ENCODE results near the gene TUBG1. TPM values are rescaled to one million over a fixed set of nuclear protein-coding genes. Genes with fewer than 3 reads are reported as not detected.

The TUBG1 gene
- total and polyA plus RNA-seq, 9 of the 15 experiments (the other 6 are each of a cell fraction or from before 2014, with no cell fraction given): 33.1 to 147 (median 66.0) TPM

DNA sequence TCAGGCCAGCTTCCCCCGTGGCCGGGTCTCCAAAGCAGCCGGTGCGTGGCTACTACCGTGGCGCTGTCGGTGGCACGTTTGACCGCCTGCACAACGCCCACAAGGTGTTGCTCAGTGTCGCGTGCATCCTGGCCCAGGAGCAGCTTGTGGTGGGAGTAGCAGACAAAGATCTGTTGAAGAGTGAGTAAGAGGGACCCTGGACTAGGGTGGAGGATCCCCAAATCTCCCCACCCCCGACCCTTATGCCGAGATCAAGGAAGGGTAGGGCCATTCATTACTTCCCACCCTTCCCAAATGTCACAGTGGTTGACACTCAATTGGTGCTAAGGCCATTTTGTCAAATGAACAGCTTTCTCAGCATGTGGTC, 46.4 kb upstream of the TUBG1 start (continued):
- TF ChIP-seq, protein P1, sequence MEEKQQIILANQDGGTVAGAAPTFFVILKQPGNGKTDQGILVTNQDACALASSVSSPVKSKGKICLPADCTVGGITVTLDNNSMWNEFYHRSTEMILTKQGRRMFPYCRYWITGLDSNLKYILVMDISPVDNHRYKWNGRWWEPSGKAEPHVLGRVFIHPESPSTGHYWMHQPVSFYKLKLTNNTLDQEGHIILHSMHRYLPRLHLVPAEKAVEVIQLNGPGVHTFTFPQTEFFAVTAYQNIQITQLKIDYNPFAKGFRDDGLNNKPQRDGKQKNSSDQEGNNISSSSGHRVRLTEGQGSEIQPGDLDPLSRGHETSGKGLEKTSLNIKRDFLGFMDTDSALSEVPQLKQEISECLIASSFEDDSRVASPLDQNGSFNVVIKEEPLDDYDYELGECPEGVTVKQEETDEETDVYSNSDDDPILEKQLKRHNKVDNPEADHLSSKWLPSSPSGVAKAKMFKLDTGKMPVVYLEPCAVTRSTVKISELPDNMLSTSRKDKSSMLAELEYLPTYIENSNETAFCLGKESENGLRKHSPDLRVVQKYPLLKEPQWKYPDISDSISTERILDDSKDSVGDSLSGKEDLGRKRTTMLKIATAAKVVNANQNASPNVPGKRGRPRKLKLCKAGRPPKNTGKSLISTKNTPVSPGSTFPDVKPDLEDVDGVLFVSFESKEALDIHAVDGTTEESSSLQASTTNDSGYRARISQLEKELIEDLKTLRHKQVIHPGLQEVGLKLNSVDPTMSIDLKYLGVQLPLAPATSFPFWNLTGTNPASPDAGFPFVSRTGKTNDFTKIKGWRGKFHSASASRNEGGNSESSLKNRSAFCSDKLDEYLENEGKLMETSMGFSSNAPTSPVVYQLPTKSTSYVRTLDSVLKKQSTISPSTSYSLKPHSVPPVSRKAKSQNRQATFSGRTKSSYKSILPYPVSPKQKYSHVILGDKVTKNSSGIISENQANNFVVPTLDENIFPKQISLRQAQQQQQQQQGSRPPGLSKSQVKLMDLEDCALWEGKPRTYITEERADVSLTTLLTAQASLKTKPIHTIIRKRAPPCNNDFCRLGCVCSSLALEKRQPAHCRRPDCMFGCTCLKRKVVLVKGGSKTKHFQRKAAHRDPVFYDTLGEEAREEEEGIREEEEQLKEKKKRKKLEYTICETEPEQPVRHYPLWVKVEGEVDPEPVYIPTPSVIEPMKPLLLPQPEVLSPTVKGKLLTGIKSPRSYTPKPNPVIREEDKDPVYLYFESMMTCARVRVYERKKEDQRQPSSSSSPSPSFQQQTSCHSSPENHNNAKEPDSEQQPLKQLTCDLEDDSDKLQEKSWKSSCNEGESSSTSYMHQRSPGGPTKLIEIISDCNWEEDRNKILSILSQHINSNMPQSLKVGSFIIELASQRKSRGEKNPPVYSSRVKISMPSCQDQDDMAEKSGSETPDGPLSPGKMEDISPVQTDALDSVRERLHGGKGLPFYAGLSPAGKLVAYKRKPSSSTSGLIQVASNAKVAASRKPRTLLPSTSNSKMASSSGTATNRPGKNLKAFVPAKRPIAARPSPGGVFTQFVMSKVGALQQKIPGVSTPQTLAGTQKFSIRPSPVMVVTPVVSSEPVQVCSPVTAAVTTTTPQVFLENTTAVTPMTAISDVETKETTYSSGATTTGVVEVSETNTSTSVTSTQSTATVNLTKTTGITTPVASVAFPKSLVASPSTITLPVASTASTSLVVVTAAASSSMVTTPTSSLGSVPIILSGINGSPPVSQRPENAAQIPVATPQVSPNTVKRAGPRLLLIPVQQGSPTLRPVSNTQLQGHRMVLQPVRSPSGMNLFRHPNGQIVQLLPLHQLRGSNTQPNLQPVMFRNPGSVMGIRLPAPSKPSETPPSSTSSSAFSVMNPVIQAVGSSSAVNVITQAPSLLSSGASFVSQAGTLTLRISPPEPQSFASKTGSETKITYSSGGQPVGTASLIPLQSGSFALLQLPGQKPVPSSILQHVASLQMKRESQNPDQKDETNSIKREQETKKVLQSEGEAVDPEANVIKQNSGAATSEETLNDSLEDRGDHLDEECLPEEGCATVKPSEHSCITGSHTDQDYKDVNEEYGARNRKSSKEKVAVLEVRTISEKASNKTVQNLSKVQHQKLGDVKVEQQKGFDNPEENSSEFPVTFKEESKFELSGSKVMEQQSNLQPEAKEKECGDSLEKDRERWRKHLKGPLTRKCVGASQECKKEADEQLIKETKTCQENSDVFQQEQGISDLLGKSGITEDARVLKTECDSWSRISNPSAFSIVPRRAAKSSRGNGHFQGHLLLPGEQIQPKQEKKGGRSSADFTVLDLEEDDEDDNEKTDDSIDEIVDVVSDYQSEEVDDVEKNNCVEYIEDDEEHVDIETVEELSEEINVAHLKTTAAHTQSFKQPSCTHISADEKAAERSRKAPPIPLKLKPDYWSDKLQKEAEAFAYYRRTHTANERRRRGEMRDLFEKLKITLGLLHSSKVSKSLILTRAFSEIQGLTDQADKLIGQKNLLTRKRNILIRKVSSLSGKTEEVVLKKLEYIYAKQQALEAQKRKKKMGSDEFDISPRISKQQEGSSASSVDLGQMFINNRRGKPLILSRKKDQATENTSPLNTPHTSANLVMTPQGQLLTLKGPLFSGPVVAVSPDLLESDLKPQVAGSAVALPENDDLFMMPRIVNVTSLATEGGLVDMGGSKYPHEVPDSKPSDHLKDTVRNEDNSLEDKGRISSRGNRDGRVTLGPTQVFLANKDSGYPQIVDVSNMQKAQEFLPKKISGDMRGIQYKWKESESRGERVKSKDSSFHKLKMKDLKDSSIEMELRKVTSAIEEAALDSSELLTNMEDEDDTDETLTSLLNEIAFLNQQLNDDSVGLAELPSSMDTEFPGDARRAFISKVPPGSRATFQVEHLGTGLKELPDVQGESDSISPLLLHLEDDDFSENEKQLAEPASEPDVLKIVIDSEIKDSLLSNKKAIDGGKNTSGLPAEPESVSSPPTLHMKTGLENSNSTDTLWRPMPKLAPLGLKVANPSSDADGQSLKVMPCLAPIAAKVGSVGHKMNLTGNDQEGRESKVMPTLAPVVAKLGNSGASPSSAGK (IDR thresholded peaks at IDR 0.05): peak; percentile 12
- TF ChIP-seq HDAC2 (IDR thresholded peaks at IDR 0.05) (0 out of 2 replicates have a peak, but pooled peaks have one; percentile 7), CREM (IDR thresholded peaks at IDR 0.05; ENCODE audit: low read depth) (0 out of 2 replicates have a peak, but pooled peaks have one; percentile 2), GABPB1 (CRISPR knock-in tag; IDR thresholded peaks at IDR 0.05) (no peak), SIN3A (IDR thresholded peaks at IDR 0.05; ENCODE audit: borderline replicate concordance in 2 of 2, control insufficient read depth in 1 of 2, low read depth in 2 of 2, low read length in 2 of 2) (peak in 1 of 2 experiments; percentile 56; a peak in 1 of 4 replicates)
